WERI-Rb-1 (cell line): Measurements from ENCODE around the gene PSMF1.

ENCODE experiments used
- DNase-seq: peaks from one replicate; pipeline ENCODE4 v3.0.0-alpha.2; 2020
- H3K27ac ChIP-seq: fragments of 250-450 bp; sonication (Bioruptor Pico); 2 replicates; pipeline ENCODE4 v1.5.1; 2020; ENCODE audit warnings: mild to moderate bottlenecking, moderate library complexity
- H3K27me3 ChIP-seq: fragments of 250-450 bp; sonication (Bioruptor Pico); 2 replicates; pipeline ENCODE4 v1.5.1; 2021; ENCODE audit warnings: mild to moderate bottlenecking, low read depth, moderate library complexity; ENCODE audit not compliant: insufficient read depth, severe bottlenecking
- H3K36me3 ChIP-seq: fragments of 250-450 bp; sonication (Bioruptor Pico); 2 replicates; pipeline ENCODE4 v1.5.1; 2020; ENCODE audit warnings: mild to moderate bottlenecking, moderate library complexity
- H3K4me3 ChIP-seq: 2 replicates; pipeline ENCODE4 v1.5.1; 2011; ENCODE audit warnings: low read depth, mild to moderate bottlenecking, control low read depth, low read length
- H3K9me3 ChIP-seq: fragments of 250-450 bp; sonication (Bioruptor Pico); 2 replicates; pipeline ENCODE4 v1.5.1; 2021; ENCODE audit warnings: mild to moderate bottlenecking, moderate library complexity; ENCODE audit not compliant: severe bottlenecking
- TF ChIP-seq, protein P1 (sequence below): IDR thresholded peaks from 2 replicates; pipeline ENCODE4 v1.5.1; 2011; ENCODE audit warnings: low read depth, mild to moderate bottlenecking, control low read depth, inconsistent platforms, low read length

Gene PSMF1

DNA sequence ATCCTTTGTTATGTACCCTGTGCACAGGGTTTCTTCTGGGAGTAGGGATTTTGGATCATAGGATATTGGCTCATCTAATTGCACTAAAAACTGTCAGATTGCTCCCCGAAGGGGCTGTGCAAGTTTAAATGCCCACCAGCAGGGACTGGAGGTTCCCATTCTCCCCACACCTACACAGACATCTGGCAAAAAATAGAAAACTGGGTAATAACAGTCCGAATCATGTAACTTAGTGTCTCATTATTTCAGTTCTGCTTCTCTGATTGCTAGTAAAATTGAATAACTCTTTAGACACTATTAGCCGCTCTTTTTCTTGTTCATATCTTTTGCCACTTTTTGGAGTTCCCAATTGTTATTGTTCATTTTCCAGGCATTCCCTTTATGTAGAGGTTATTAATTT lies 5.3 kb downstream of the PSMF1 start:
- TF ChIP-seq, protein P1, sequence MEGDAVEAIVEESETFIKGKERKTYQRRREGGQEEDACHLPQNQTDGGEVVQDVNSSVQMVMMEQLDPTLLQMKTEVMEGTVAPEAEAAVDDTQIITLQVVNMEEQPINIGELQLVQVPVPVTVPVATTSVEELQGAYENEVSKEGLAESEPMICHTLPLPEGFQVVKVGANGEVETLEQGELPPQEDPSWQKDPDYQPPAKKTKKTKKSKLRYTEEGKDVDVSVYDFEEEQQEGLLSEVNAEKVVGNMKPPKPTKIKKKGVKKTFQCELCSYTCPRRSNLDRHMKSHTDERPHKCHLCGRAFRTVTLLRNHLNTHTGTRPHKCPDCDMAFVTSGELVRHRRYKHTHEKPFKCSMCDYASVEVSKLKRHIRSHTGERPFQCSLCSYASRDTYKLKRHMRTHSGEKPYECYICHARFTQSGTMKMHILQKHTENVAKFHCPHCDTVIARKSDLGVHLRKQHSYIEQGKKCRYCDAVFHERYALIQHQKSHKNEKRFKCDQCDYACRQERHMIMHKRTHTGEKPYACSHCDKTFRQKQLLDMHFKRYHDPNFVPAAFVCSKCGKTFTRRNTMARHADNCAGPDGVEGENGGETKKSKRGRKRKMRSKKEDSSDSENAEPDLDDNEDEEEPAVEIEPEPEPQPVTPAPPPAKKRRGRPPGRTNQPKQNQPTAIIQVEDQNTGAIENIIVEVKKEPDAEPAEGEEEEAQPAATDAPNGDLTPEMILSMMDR = no peak
- H3K4me3 ChIP-seq = no peak overlapping the region
- peaks cover 63% of the 10 kb centered on the region for H3K36me3 ChIP-seq

DNA sequence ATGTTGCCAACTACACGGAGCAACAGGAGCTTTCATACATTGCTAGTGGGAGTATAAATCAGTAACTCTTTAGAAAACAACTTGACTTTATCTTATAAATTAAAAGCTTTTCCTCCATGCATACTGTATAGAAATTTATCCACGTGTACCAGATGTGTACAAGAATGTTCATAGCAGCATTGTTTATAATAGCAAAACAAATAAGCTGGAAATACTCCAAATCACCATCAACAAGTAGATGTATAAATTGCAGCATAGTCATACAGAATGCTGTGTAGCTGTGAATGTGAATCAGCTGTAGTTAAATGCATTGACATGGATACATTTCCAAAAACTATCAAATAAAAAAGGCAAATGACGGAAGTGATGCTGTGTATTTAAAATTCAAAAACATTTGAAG lies 6.0 kb downstream of the PSMF1 start:
- Histone ChIP-seq H3K36me3 (peaks cover 67% of the 10 kb centered on the region), H3K9me3 (no peaks in the 10 kb centered on the region), H3K4me3 (no peak overlapping the region), H3K27ac (no peak overlapping the region), H3K27me3 (no peaks in the 10 kb centered on the region)
- no peak for DNase-seq
- TF ChIP-seq, protein P1 = no peak

More for the DNA sequence above, 5.3 kb downstream of the PSMF1 start:
- Histone ChIP-seq H3K9me3 (no peaks in the 10 kb centered on the region), H3K27me3 (no peaks in the 10 kb centered on the region), H3K27ac (no peak overlapping the region)
- DNase-seq = no peak

DNA sequence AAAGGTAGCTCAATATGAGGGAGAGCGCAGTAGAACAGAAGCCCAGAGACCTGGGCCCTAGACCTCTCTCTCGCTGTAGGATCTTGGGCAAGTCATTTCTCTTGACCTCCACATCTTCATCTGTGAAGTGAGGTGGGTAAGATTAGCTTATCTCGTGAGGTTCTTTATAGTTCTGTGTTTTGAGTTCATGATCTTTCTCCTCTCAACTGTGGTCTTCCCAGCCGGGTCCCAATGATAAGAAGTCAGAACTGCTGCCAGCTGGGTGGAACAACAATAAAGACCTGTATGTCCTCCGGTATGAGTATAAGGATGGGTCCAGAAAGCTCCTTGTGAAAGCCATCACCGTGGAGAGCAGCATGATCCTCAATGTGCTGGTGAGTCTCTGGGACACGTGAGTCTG lies 6.9 kb downstream of the PSMF1 start:
- Histone ChIP-seq H3K27me3 (no peaks in the 10 kb centered on the region), H3K9me3 (no peaks in the 10 kb centered on the region), H3K36me3 (peaks cover 66% of the 10 kb centered on the region), H3K4me3 (no peak overlapping the region), H3K27ac (no peak overlapping the region)
- TF ChIP-seq, protein P1 = no peak
- DNase-seq = no peak

GRCh38 chr20:1127840-1128239 lies 9.4 kb downstream of the PSMF1 start:
- DNase-seq = no peak
- TF ChIP-seq, protein P1 = no peak
- H3K9me3 ChIP-seq = no peaks in the 10 kb centered on the region
- no peaks in the 10 kb centered on the region for H3K27me3 ChIP-seq
- peaks cover 73% of the 10 kb centered on the region for H3K36me3 ChIP-seq
- H3K27ac ChIP-seq = no peak overlapping the region
- no peak overlapping the region for H3K4me3 ChIP-seq

DNA sequence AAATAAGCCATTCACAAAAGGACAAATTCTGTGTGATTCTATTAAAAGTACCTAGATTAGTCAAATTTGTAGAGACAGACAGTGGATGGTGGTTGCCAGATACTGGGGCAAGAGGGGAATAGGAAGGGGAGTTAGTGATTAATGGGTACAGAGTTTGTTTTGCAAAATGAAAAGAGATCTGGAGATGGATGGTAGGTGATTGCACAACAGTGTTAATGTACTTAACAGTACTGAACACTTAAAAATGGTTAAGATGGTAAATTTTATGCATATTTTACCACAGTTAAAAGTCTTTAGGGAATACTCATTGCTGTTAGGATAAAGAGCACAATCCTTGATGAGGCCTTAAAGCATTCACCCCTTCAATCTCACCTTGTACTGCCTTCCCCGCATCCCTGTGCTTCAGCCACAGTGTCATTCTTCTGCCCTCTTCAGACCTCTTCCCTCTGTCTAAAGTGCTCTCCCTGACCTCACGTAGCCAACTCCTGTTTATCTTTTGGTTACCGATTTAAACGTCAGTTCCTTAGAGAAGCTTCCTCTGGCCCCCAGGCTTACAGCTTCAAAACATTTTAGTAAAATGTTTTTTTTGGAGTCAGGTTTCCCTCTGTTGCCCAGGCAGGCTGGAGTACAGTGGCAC lies 11.8 kb downstream of the PSMF1 start:
- Histone ChIP-seq H3K27ac (no peak overlapping the region), H3K27me3 (no peaks in the 10 kb centered on the region), H3K36me3 (peaks cover 69% of the 10 kb centered on the region), H3K9me3 (no peaks in the 10 kb centered on the region), H3K4me3 (no peak overlapping the region)
- DNase-seq = no peak
- TF ChIP-seq, protein P1 = no peak

- no peak for DNase-seq
- Histone ChIP-seq H3K4me3 (no peak overlapping the region), H3K27ac (no peak overlapping the region), H3K9me3 (no peaks in the 10 kb centered on the region), H3K36me3 (peaks cover 69% of the 10 kb centered on the region), H3K27me3 (no peaks in the 10 kb centered on the region)
- TF ChIP-seq, protein P1 = no peak
These were observed 12.4 kb downstream of the PSMF1 start for GRCh38 chr20:1130847-1131246.
